Mesenchymal stem cell (in vitro differentiated cells and primary cell): ENCODE results near the gene CCDC191.

ENCODE experiments used
- DNase-seq: peaks from one replicate; pipeline ENCODE4 v3.0.0-alpha.2; 2013
- H2AFZ ChIP-seq: one replicate; pipeline ENCODE4 v1.6.1; 2013; ENCODE audit warnings: low read depth, mild to moderate bottlenecking, control low read depth, inconsistent platforms, low read length, moderate library complexity
- H2AK5ac ChIP-seq: 2 replicates; pipeline ENCODE4 v1.6.1; 2013; ENCODE audit warnings: low read length, moderate library complexity, mild to moderate bottlenecking, inconsistent platforms; ENCODE audit not compliant: severe bottlenecking
- H2BK120ac ChIP-seq: one replicate; pipeline ENCODE4 v1.6.1; 2013; ENCODE audit warnings: low read depth, mild to moderate bottlenecking, inconsistent platforms, low read length, moderate library complexity
- H2BK12ac ChIP-seq, 2 experiments: one replicate each; pipeline ENCODE4 v1.6.1; 2013; ENCODE audit warnings: inconsistent platforms in 2 of 2, low read length in 2 of 2, mild to moderate bottlenecking in 2 of 2, moderate library complexity in 2 of 2, control low read depth in 1 of 2
- H2BK15ac ChIP-seq: one replicate; pipeline ENCODE4 v1.6.1; 2013; ENCODE audit warnings: mild to moderate bottlenecking, low read depth, inconsistent platforms; ENCODE audit not compliant: poor library complexity, severe bottlenecking
- H2BK5ac ChIP-seq: 2 replicates; pipeline ENCODE4 v1.6.1; 2013; ENCODE audit warnings: low read depth, mild to moderate bottlenecking, low read length, control low read depth, inconsistent platforms; ENCODE audit not compliant: poor library complexity, severe bottlenecking
- H3K14ac ChIP-seq, 2 experiments: one replicate each; pipeline ENCODE4 v1.6.1; 2013; ENCODE audit warnings: inconsistent platforms in 2 of 2, low read length in 2 of 2, control low read depth in 1 of 2, mild to moderate bottlenecking in 1 of 2, moderate library complexity in 1 of 2
- H3K18ac ChIP-seq, 2 experiments: one replicate each; pipeline ENCODE4 v1.6.1; 2013; ENCODE audit warnings: inconsistent platforms in 2 of 2, low read length in 2 of 2, control low read depth in 1 of 2, low read depth in 1 of 2, mild to moderate bottlenecking in 1 of 2
- H3K23ac ChIP-seq, 2 experiments: one replicate each; pipeline ENCODE4 v1.6.1; 2013; ENCODE audit warnings: inconsistent platforms in 2 of 2, low read length in 2 of 2, mild to moderate bottlenecking in 2 of 2, moderate library complexity in 2 of 2, control low read depth in 1 of 2
- H3K27ac ChIP-seq: 2 replicates; pipeline ENCODE4 v1.5.1; 2013; ENCODE audit warnings: mild to moderate bottlenecking, moderate library complexity, low read length, control low read depth, inconsistent platforms; ENCODE audit not compliant: poor library complexity, severe bottlenecking
- H3K27me3 ChIP-seq, 2 experiments: 2 replicates each; pipeline versions ENCODE4 v1.6.1 to v1.7.0; 2013; ENCODE audit warnings: low read length in 2 of 2, mild to moderate bottlenecking in 2 of 2, moderate library complexity in 2 of 2, control low read depth in 1 of 2, inconsistent platforms in 1 of 2; ENCODE audit not compliant: control insufficient read depth in 1 of 2, insufficient read depth in 1 of 2
- H3K36me3 ChIP-seq, 2 experiments: 2 replicates each; pipeline versions ENCODE4 v1.6.1 to v1.7.0; 2013; ENCODE audit warnings: low read length in 2 of 2, control low read depth in 1 of 2, inconsistent platforms in 1 of 2, low read depth in 1 of 2, mild to moderate bottlenecking in 1 of 2; ENCODE audit not compliant: insufficient read depth in 2 of 2, control insufficient read depth in 1 of 2
- H3K4ac ChIP-seq, 2 experiments: one replicate each; pipeline ENCODE4 v1.6.1; 2013; ENCODE audit warnings: inconsistent platforms in 2 of 2, low read length in 2 of 2, mild to moderate bottlenecking in 2 of 2, moderate library complexity in 2 of 2, control low read depth in 1 of 2, low read depth in 1 of 2
- H3K4me1 ChIP-seq: 2 replicates; pipeline ENCODE4 v1.6.1; 2013; ENCODE audit warnings: low read depth, low read length, control low read depth; ENCODE audit not compliant: control insufficient read depth, insufficient read depth
- H3K4me2 ChIP-seq: 2 replicates; pipeline ENCODE4 v1.6.1; 2013; ENCODE audit warnings: low read length, mild to moderate bottlenecking, inconsistent platforms; ENCODE audit not compliant: poor library complexity, severe bottlenecking
- H3K4me3 ChIP-seq, 2 experiments: 2 replicates each; pipeline versions ENCODE4 v1.5.1 to v1.7.0; 2013; ENCODE audit warnings: low read length in 2 of 2, mild to moderate bottlenecking in 2 of 2, control low read depth in 1 of 2, low read depth in 1 of 2; ENCODE audit not compliant: insufficient read depth in 1 of 2
- H3K79me1 ChIP-seq: replicated peaks from 2 replicates; pipeline ENCODE4 v1.6.1; 2013; ENCODE audit warnings: mild to moderate bottlenecking, control low read depth, low read length, inconsistent platforms; ENCODE audit not compliant: poor library complexity, severe bottlenecking
- H3K9ac ChIP-seq: 2 replicates; pipeline ENCODE4 v1.7.0; 2013; ENCODE audit warnings: mild to moderate bottlenecking, low read length, moderate library complexity
- H3K9me3 ChIP-seq: 2 replicates; pipeline ENCODE4 v1.7.0; 2013; ENCODE audit warnings: mild to moderate bottlenecking, low read length; ENCODE audit not compliant: control insufficient read depth
- H4K8ac ChIP-seq: one replicate; pipeline ENCODE4 v1.6.1; 2013; ENCODE audit warnings: inconsistent platforms, mild to moderate bottlenecking, low read length, moderate library complexity
- H4K91ac ChIP-seq: one replicate; pipeline ENCODE4 v1.6.1; 2013; ENCODE audit warnings: mild to moderate bottlenecking, low read length, inconsistent platforms
- WGBS: methylation state at CpG from one replicate; pipeline ENCODE4 v1.1.7; 2013; ENCODE audit warnings: mixed read lengths; 5-methylcytosine and 5-hydroxymethylcytosine counted together

CCDC191 gene

DNA sequence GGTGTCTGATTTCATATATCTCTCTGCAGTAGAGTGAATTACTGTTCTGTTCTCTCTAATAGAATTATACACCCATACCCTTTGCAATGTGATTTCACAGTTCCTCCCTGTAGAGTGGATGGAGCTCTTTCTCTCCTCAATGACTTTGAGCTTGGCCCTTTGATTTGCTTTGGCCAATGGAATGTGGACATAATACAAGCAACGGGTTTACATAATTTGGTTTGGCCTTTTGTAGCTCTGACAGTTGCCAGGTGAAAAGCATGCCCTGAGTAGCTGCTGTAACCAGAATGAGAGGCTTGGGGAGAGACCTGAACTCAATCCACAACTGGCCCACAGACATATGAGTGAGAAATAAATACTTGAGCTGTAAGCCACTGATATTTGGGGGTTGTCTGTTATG lies 76.4 kb downstream of the CCDC191 start:
- H2AK5ac ChIP-seq, result no peak overlapping the region
- H4K8ac ChIP-seq, result no peak overlapping the region
- H3K9me3 ChIP-seq, result peaks cover 5% of the 10 kb centered on the region
- no peak overlapping the region for H3K9ac ChIP-seq
- H3K36me3 ChIP-seq, result peaks cover 0 to 57% of the 10 kb centered on the region in 2 experiments
- H2BK120ac ChIP-seq, result no peak overlapping the region
- no peak for DNase-seq
- no peak overlapping the region for H2AFZ ChIP-seq
- no peaks in the 10 kb centered on the region for H3K4me1 ChIP-seq
- H2BK5ac ChIP-seq, result no peak overlapping the region
- no peak overlapping the region for H3K14ac ChIP-seq
- no peaks in the 10 kb centered on the region for H3K79me1 ChIP-seq
- H2BK12ac ChIP-seq, result no peak overlapping the region
- WGBS, result 100% methylated on average over 1 of the region's 1 CpG
- H2BK15ac ChIP-seq, result no peak overlapping the region
- H3K4ac ChIP-seq, result no peak overlapping the region
- H3K4me3 ChIP-seq, result no peak overlapping the region
- no peak overlapping the region for H3K18ac ChIP-seq
- H3K4me2 ChIP-seq, result no peak overlapping the region
- H4K91ac ChIP-seq, result no peak overlapping the region
- no peak overlapping the region for H3K23ac ChIP-seq
- no peaks in the 10 kb centered on the region for H3K27me3 ChIP-seq
- H3K27ac ChIP-seq, result no peak overlapping the region

DNA sequence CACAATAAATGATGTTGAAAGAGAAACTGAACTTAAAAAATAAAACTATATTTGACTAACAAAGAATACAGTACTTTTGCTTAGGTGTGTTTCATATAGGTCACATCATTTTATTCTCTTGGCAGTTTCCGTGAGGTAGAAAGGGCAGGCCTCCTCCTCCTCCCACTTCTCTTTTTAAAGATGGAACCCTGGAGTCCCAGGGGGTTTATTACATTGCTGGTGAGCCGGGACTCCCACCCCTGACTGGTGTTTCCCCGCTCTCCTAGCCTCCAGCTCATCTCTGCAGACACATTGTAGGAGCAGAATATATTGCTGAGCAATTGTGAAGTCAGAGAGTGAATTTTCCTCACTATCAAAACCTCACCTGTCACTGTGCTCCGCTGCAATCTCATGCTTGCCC lies 78.5 kb downstream of the CCDC191 start:
- H2AFZ ChIP-seq, result no peak overlapping the region
- H3K4me1 ChIP-seq, result no peaks in the 10 kb centered on the region
- H4K8ac ChIP-seq, result no peak overlapping the region

DNA sequence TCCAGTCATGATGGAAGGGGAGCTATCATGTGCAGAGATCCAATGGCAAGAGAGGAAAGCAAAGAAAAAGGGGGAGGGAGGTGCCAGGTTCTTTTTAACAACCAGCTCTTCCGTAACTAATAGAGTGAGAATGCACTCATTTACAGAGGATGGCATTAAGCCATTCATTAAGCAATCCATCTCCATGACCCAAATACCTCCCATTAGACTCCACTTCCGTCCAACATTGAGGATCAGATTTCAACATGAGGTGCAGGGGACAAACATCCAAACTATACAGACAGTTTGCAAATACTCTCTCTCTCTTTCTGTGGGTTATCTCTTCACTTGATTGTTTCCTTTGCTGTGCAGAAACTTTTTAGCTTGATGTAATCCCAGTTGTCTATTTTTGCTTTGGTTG lies 87.3 kb downstream of the CCDC191 start:
- Histone ChIP-seq H3K27ac (no peak overlapping the region), H3K23ac (no peak overlapping the region), H2BK120ac (no peak overlapping the region), H3K4me1 (no peaks in the 10 kb centered on the region), H3K14ac (no peak overlapping the region), H3K36me3 (peaks cover 0 to 2% of the 10 kb centered on the region in 2 experiments), H2BK15ac (no peak overlapping the region), H3K27me3 (no peaks in the 10 kb centered on the region), H4K8ac (no peak overlapping the region), H3K4me3 (no peak overlapping the region), H3K9me3 (peaks cover 24% of the 10 kb centered on the region), H3K4ac (no peak overlapping the region), H3K18ac (no peak overlapping the region), H4K91ac (no peak overlapping the region), H2AK5ac (no peak overlapping the region), H3K4me2 (no peak overlapping the region), H3K9ac (no peak overlapping the region), H2BK5ac (no peak overlapping the region), H2BK12ac (no peak overlapping the region), H2AFZ (no peak overlapping the region), H3K79me1 (no peaks in the 10 kb centered on the region)
- WGBS, result 60% methylated on average over 2 of the region's 2 CpGs
- DNase-seq, result no peak

More for the DNA sequence above, 78.5 kb downstream of the CCDC191 start:
- no peak for DNase-seq
- Histone ChIP-seq H3K27me3 (no peaks in the 10 kb centered on the region), H3K9ac (no peak overlapping the region), H2AK5ac (no peak overlapping the region), H3K27ac (no peak overlapping the region), H3K4me3 (no peak overlapping the region), H3K23ac (no peak overlapping the region), H3K4ac (no peak overlapping the region), H4K91ac (no peak overlapping the region), H3K36me3 (peaks cover 0 to 51% of the 10 kb centered on the region in 2 experiments), H3K18ac (no peak overlapping the region), H3K9me3 (peaks cover 25% of the 10 kb centered on the region), H2BK120ac (no peak overlapping the region), H2BK15ac (no peak overlapping the region), H2BK12ac (no peak overlapping the region), H3K4me2 (no peak overlapping the region), H3K79me1 (no peaks in the 10 kb centered on the region), H3K14ac (no peak overlapping the region), H2BK5ac (no peak overlapping the region)
- 89% methylated on average over 3 of the region's 4 CpGs for WGBS

DNA sequence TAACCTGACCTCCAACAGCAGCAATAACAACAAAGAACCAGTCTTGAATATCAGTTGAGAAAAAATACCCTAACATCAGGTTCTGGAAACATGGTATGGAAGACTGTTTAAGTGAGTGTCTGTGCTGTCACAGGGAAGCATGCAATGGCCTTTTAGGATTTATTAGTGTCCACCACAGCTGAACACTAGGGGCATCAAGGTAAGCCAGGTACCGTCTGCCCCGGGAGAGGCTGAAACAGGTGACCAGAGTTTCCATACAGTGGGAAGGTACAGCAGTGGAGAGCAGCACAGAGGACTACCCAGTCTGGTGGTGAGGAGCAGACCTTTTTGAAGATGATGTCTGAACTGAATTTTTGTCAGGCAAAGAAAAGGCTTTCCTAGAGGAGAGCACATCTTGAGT lies 90.2 kb downstream of the CCDC191 start:
- no peak overlapping the region for H3K4ac ChIP-seq
- no peak overlapping the region for H4K91ac ChIP-seq
- H3K36me3 ChIP-seq, result peaks cover 0 to 2% of the 10 kb centered on the region in 2 experiments
- no peak overlapping the region for H2AFZ ChIP-seq
- H3K27ac ChIP-seq, result no peak overlapping the region
- H3K27me3 ChIP-seq, result no peaks in the 10 kb centered on the region
- H3K4me2 ChIP-seq, result no peak overlapping the region
- no peak overlapping the region for H2BK12ac ChIP-seq
- H3K23ac ChIP-seq, result no peak overlapping the region
- no peaks in the 10 kb centered on the region for H3K4me1 ChIP-seq
- H2AK5ac ChIP-seq, result no peak overlapping the region
- no peak overlapping the region for H2BK5ac ChIP-seq
- H3K4me3 ChIP-seq, result no peak overlapping the region
- peaks cover 3% of the 10 kb centered on the region for H3K9me3 ChIP-seq
- no peak overlapping the region for H2BK120ac ChIP-seq
- WGBS, result 79% methylated on average over 2 of the region's 2 CpGs
- no peak overlapping the region for H3K9ac ChIP-seq
- H3K18ac ChIP-seq, result no peak overlapping the region
- no peak overlapping the region for H2BK15ac ChIP-seq
- H3K14ac ChIP-seq, result no peak overlapping the region
- no peak for DNase-seq
- H3K79me1 ChIP-seq, result no peaks in the 10 kb centered on the region
- no peak overlapping the region for H4K8ac ChIP-seq
